Body of pancreas (tissue), 4 donors: Measurements from ENCODE around the gene FASTKD1. TPM values are rescaled to one million over a fixed set of nuclear protein-coding genes. Genes with fewer than 3 reads are reported as not detected.
"Not testable (repeated sequence)": the region's sequence is repeated elsewhere in the genome, so short reads cannot be mapped to it uniquely, and the experiment has no call there.

ENCODE experiments used
- ATAC-seq: fragments of 150-250 bp; one replicate; pipeline ENCODE4 v1.9.1; 2016
- DNase-seq, 4 donors: peaks; one replicate each; pipeline ENCODE4 v3.0.0-alpha.2; 2019
- H3K27ac ChIP-seq, 4 donors: fragments of 200-600 bp; sonication (generic); 1 replicate in 3 of 4; 2 replicates in 1 of 4; pipeline versions ENCODE4 v1.5.1 to v1.6.1; 2016 to 2019; ENCODE audit warnings: mild to moderate bottlenecking in 1 of 4, mixed read lengths in 1 of 4, moderate library complexity in 1 of 4
- H3K27me3 ChIP-seq, 2 donors: fragments of 200-600 bp; sonication (generic); one replicate each; pipeline ENCODE4 v1.6.0; 2016; ENCODE audit warnings: mild to moderate bottlenecking in 1 of 2
- H3K36me3 ChIP-seq, 2 donors: fragments of 200-600 bp; sonication (generic); replicated peaks in 1 of 2; 2 replicates each; pipeline ENCODE4 v1.5.1; 2016; ENCODE audit warnings: low read depth in 2 of 2; ENCODE audit not compliant: insufficient read depth in 1 of 2
- H3K4me1 ChIP-seq: fragments of 200-600 bp; sonication (generic); one replicate; pipeline ENCODE4 v1.6.0; 2016
- H3K4me3 ChIP-seq, 2 donors: fragments of 200-600 bp; sonication (generic); 1 replicate in 1 of 2; 2 replicates in 1 of 2; pipeline ENCODE4 v1.5.1; 2016 to 2019
- H3K9me3 ChIP-seq, 3 donors: fragments of 200-600 bp; sonication (generic); 1 replicate in 2 of 3; 2 replicates in 1 of 3; pipeline ENCODE4 v1.5.1; 2016
- POLR2A ChIP-seq, 3 donors: fragments of 450-650 bp; IDR thresholded peaks; one replicate each; pipeline ENCODE4 v1.6.1; 2016; ENCODE audit warnings: antibody characterized with exemption in 3 of 3, mild to moderate bottlenecking in 2 of 3
- WGBS, 2 donors: methylation state at CpG; one replicate each; pipeline ENCODE4 v1.1.5; 2017; 5-methylcytosine and 5-hydroxymethylcytosine counted together
- intact Hi-C: fragments of 100-400 bp; cut with DNase I; formaldehyde crosslinking; loops from one replicate; pipeline ENCODE4 v1.15.1; 2023
- total RNA-seq, 2 donors: library from RNA; depleted of rRNA; stranded (reverse); fragments of >200 nt; gene quantifications; one replicate each; pipeline ENCODE4 v1.1.0, GENCODE V29; 2016
- TF ChIP-seq, protein P1 (sequence below), 7 experiments: fragments of 450-650 bp in 4 of 7; fragments of 200-600 bp in 3 of 7; sonication (generic) in 3 of 7; IDR thresholded peaks; one replicate each; pipeline ENCODE4 v1.5.1; 2016 to 2019; ENCODE audit warnings: antibody characterized with exemption in 7 of 7

FASTKD1 gene
- total RNA-seq, 2 donors from 2014 or later: 13.2 to 18.2 TPM

DNA sequence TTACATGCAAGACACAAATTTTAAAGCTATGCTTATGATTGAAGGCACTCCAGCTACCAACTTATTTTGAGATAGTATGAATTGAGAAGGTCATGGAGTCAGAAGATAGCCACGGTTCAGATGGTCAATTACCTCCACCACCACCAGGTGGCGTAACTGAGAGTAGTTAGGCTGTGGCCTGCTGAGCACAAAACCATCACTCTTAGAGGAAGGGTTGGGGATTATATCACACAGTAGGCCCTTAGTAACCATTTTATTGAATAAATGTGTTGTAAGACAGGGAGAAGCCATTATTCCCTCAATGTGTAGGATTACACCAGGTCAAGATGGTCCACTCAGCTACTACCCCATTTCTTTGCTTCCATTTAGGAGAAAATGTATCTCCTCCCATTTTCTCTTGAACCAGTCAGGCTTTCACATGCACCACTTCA is 45.4 kb downstream of the FASTKD1 start:
- no peaks in the 10 kb centered on the region for H3K36me3 ChIP-seq
- no peak overlapping the region for H3K4me3 ChIP-seq
- 7 to 15% methylated on average over 2 of the region's 2 CpGs for WGBS, 2 donors
- intact Hi-C loops: no loop called here
- ATAC-seq: peak; percentile 74
- H3K27me3 ChIP-seq: no peaks in the 10 kb centered on the region
- H3K27ac ChIP-seq: no peak overlapping the region
- DNase-seq: peak; percentile 67 to 82 (median 74)
- TF ChIP-seq, protein P1, sequence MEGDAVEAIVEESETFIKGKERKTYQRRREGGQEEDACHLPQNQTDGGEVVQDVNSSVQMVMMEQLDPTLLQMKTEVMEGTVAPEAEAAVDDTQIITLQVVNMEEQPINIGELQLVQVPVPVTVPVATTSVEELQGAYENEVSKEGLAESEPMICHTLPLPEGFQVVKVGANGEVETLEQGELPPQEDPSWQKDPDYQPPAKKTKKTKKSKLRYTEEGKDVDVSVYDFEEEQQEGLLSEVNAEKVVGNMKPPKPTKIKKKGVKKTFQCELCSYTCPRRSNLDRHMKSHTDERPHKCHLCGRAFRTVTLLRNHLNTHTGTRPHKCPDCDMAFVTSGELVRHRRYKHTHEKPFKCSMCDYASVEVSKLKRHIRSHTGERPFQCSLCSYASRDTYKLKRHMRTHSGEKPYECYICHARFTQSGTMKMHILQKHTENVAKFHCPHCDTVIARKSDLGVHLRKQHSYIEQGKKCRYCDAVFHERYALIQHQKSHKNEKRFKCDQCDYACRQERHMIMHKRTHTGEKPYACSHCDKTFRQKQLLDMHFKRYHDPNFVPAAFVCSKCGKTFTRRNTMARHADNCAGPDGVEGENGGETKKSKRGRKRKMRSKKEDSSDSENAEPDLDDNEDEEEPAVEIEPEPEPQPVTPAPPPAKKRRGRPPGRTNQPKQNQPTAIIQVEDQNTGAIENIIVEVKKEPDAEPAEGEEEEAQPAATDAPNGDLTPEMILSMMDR (IDR thresholded peaks at IDR 0.05): peak; percentile 53 to 78 (median 68)
- TF ChIP-seq POLR2A (IDR thresholded peaks at IDR 0.05): no peak
- H3K4me1 ChIP-seq: no peaks in the 10 kb centered on the region
- H3K9me3 ChIP-seq: no peaks in the 10 kb centered on the region

DNA sequence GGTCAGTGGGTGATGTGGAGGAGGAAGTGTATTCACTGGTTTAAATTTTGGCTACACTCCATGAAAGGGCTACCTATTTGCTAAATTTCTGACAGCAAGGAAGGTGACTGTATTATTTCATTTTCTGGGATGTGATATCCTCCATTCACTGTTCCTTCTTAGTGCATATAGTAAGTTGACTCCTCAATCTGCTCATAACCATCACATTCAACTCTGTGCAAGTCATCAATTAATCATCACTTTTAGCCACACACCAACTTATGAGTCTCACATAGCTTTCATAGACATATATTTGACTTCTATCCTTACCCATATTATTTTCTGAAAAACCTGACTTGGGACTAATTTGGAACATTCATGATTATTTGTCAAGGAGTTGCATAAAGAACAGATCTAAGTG is 47.2 kb downstream of the FASTKD1 start:
- H3K27me3 ChIP-seq: no peaks in the 10 kb centered on the region
- ATAC-seq (no peak), DNase-seq (no peak)
- H3K4me1 ChIP-seq: no peaks in the 10 kb centered on the region
- H3K9me3 ChIP-seq: no peaks in the 10 kb centered on the region
- H3K4me3 ChIP-seq: no peak overlapping the region
- H3K36me3 ChIP-seq: no peaks in the 10 kb centered on the region
- intact Hi-C loops: no loop called here
- TF ChIP-seq POLR2A (IDR thresholded peaks at IDR 0.05): no peak
- TF ChIP-seq, protein P1 (IDR thresholded peaks at IDR 0.05): no peak
- H3K27ac ChIP-seq: no peak overlapping the region

DNA sequence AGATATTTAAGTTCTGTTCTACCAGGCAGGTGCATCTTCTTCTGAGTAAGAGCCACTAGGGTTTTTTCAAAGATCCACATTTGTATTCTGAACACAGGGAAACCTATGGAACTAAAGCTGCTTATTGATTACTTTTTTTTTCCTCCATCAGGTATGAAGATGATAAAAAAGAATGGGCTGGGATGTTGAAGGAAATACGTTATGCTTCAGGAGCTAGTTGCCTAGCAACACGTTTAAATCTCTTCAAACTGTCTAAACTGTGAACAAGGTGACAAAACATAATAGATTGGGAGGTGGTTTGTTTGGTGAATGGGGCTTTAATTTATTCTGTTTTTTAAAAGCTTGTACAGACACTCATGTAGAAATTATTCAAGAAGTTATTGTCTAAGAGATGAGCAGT is 48.2 kb downstream of the FASTKD1 start:
- no peaks in the 10 kb centered on the region for H3K36me3 ChIP-seq
- H3K9me3 ChIP-seq: no peaks in the 10 kb centered on the region
- ATAC-seq (no peak), DNase-seq (no peak)
- no peak overlapping the region for H3K27ac ChIP-seq
- TF ChIP-seq POLR2A (IDR thresholded peaks at IDR 0.05): no peak
- TF ChIP-seq, protein P1 (IDR thresholded peaks at IDR 0.05): no peak
- no peak overlapping the region for H3K4me3 ChIP-seq
- intact Hi-C loops: no loop called here
- WGBS, 2 donors: 67 to 82% methylated on average over 2 of the region's 2 CpGs
- no peaks in the 10 kb centered on the region for H3K27me3 ChIP-seq
- H3K4me1 ChIP-seq: no peaks in the 10 kb centered on the region

DNA sequence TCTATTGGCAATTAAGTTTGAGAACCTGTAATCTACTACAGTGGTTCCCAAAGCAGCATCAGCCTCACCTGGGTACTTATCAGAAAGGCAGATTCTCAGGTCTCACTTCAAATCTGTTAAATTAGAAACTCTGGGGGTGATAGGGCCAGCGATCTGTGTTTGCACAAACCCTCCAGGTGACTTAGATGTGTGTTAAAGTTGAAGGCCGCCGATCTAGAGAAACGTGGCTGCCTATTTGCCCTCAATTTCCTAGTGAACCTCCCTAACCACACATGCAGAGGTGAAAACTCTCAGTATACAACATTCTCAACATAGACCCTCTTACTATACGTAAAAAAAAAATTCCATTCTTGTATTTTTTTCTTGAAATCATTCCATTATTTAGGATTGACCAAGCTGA is 50.0 kb downstream of the FASTKD1 start:
- H3K27ac ChIP-seq: no peak overlapping the region
- no peak overlapping the region for H3K4me3 ChIP-seq
- H3K9me3 ChIP-seq: no peaks in the 10 kb centered on the region
- intact Hi-C loops: no loop called here
- DNase-seq: no peak
- no peaks in the 10 kb centered on the region for H3K27me3 ChIP-seq
- H3K36me3 ChIP-seq: no peaks in the 10 kb centered on the region
- no peaks in the 10 kb centered on the region for H3K4me1 ChIP-seq
- ATAC-seq: no peak
- TF ChIP-seq POLR2A (IDR thresholded peaks at IDR 0.05): no peak
- TF ChIP-seq, protein P1 (IDR thresholded peaks at IDR 0.05): no peak
- WGBS, 2 donors: 42 to 60% methylated on average over 5 of the region's 5 CpGs

DNA sequence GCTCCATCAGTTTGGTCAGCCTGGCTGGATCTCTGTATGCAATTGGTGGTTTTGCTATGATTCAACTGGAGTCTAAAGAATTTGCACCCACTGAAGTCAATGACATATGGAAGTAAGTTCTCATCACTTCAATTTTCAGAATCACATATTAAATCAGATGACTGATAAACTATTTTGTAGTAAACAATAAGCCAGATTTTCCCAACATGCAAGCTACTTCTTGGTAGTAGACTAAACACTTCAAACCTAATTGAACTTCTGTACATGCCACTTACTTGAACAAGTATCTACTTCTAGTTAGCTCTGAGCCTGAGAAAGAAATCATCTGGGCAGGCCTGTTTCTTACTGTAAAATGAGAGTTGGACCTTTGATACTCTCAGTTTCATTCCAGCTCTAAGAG is 52.8 kb downstream of the FASTKD1 start:
- intact Hi-C loops: no loop called here
- Histone ChIP-seq H3K4me3 (no peak overlapping the region), H3K36me3 (no peaks in the 10 kb centered on the region), H3K4me1 (no peaks in the 10 kb centered on the region), H3K27ac (no peak overlapping the region), H3K27me3 (no peaks in the 10 kb centered on the region), H3K9me3 (no peaks in the 10 kb centered on the region)
- TF ChIP-seq POLR2A (IDR thresholded peaks at IDR 0.05): no peak
- TF ChIP-seq, protein P1 (IDR thresholded peaks at IDR 0.05): no peak
- ATAC-seq: no peak
- no peak for DNase-seq

DNA sequence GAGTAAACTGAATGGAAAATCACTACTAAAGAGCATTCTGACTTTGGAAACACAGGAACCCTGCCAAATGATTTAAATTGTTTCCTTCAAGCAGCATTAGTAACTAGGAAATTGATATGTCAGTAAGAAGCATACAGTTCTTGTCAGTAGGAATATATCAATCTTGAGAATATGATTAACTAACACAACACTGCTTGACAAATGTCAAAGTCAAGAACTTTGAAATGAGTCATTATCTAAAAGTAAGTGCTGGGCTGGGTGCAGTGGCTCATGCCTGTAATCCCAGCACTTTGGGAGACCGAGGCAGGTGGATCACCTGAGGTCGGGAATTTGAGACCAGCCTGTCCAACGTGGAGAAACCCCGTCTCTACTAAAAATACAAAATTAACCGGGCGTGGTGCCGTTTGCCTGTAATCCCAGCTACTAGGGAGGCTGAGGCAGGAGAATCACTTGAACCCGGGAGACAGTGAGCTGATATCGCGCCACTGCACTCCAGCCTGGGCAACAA is 57.1 kb downstream of the FASTKD1 start:
- DNase-seq: not testable (repeated sequence)
- WGBS, 2 donors: 96 to 97% methylated on average over 10 of the region's 10 CpGs

DNA sequence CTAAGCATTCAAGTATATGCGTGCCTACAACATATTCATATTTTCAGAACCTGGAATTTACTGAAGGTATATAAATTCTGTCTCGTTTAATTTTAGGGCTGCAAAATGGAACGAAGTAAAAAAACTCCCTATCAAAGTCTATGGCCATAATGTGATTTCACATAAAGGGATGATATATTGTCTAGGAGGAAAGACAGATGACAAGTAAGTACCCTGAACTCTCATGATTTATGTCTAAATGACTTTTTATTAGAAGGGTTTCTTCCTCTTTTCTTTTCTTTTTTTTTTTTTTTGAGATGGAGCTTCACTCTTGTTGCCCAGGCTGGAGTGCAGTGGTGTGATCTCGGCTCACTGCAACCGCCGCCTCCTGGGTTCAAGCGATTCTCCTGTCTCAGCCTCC is 58.9 kb downstream of the FASTKD1 start:
- H3K27me3 ChIP-seq, H3K27ac ChIP-seq, intact Hi-C loops, DNase-seq, ATAC-seq, H3K4me1 ChIP-seq, H3K36me3 ChIP-seq, H3K9me3 ChIP-seq, H3K4me3 ChIP-seq: not testable (repeated sequence)
- 88 to 89% methylated on average over 7 of the region's 7 CpGs for WGBS, 2 donors

More for the DNA sequence above, 57.1 kb downstream of the FASTKD1 start:
- H3K9me3 ChIP-seq, ATAC-seq, H3K27ac ChIP-seq, intact Hi-C loops, H3K27me3 ChIP-seq, H3K4me1 ChIP-seq, H3K4me3 ChIP-seq, H3K36me3 ChIP-seq: not testable (repeated sequence)
